Suprapubic skin (tissue), 4 donors: Measurements from ENCODE around the gene ITPRIPL2. TPM values are rescaled to one million over a fixed set of nuclear protein-coding genes. Genes with fewer than 3 reads are reported as not detected.

Experiments
- DNase-seq, 2 donors: peaks; one replicate each; pipeline ENCODE4 v3.0.0-alpha.2; 2019; ENCODE audit warnings: low spot score in 2 of 2
- H3K27ac ChIP-seq: fragments of 200-600 bp; sonication (generic); one replicate; pipeline ENCODE4 v1.5.1; 2019
- H3K27me3 ChIP-seq: fragments of 200-600 bp; sonication (generic); one replicate; pipeline ENCODE4 v1.5.1; 2019
- H3K36me3 ChIP-seq: fragments of 200-600 bp; sonication (generic); one replicate; pipeline ENCODE4 v1.5.1; 2019
- H3K4me1 ChIP-seq: fragments of 200-600 bp; sonication (generic); one replicate; pipeline ENCODE4 v1.5.1; 2019
- H3K4me3 ChIP-seq: fragments of 200-600 bp; sonication (generic); one replicate; pipeline ENCODE4 v1.5.1; 2019; ENCODE audit warnings: mild to moderate bottlenecking
- H3K9me3 ChIP-seq: fragments of 200-600 bp; sonication (generic); one replicate; pipeline ENCODE4 v1.5.1; 2019
- EP300 ChIP-seq: sonication (generic); formaldehyde crosslinking; IDR thresholded peaks from one replicate; pipeline ENCODE4 v1.6.1; 2017; ENCODE audit warnings: antibody characterized with exemption
- POLR2A ChIP-seq, 2 donors: fragments of 450-650 bp; IDR thresholded peaks; one replicate each; pipeline ENCODE4 v1.6.1; 2017; ENCODE audit warnings: antibody characterized with exemption in 2 of 2, mild to moderate bottlenecking in 2 of 2, moderate library complexity in 2 of 2
- POLR2AphosphoS5 ChIP-seq, 3 donors: sonication (generic); formaldehyde crosslinking; IDR thresholded peaks; one replicate each; pipeline ENCODE4 v1.6.1; 2017; ENCODE audit warnings: antibody characterized with exemption in 3 of 3
- WGBS: methylation state at CpG from one replicate; pipeline ENCODE4 v1.1.5; 2018; 5-methylcytosine and 5-hydroxymethylcytosine counted together
- total RNA-seq, 4 donors: library from RNA; depleted of rRNA; stranded (reverse); fragments of >200 nt; gene quantifications; one replicate each; pipeline ENCODE4 v1.1.0, GENCODE V29; 2016
- TF ChIP-seq, protein P1 (sequence below), 2 donors: fragments of 200-600 bp in 1 of 2; fragments of 450-650 bp in 1 of 2; sonication (generic) in 1 of 2; IDR thresholded peaks; one replicate each; pipeline ENCODE4 v1.5.1; 2016 to 2019; ENCODE audit warnings: antibody characterized with exemption in 2 of 2, mild to moderate bottlenecking in 1 of 2, moderate library complexity in 1 of 2

The ITPRIPL2 gene
- total RNA-seq, 4 donors from 2014 or later, result 39.0 to 91.9 (median 69.6) TPM

DNA sequence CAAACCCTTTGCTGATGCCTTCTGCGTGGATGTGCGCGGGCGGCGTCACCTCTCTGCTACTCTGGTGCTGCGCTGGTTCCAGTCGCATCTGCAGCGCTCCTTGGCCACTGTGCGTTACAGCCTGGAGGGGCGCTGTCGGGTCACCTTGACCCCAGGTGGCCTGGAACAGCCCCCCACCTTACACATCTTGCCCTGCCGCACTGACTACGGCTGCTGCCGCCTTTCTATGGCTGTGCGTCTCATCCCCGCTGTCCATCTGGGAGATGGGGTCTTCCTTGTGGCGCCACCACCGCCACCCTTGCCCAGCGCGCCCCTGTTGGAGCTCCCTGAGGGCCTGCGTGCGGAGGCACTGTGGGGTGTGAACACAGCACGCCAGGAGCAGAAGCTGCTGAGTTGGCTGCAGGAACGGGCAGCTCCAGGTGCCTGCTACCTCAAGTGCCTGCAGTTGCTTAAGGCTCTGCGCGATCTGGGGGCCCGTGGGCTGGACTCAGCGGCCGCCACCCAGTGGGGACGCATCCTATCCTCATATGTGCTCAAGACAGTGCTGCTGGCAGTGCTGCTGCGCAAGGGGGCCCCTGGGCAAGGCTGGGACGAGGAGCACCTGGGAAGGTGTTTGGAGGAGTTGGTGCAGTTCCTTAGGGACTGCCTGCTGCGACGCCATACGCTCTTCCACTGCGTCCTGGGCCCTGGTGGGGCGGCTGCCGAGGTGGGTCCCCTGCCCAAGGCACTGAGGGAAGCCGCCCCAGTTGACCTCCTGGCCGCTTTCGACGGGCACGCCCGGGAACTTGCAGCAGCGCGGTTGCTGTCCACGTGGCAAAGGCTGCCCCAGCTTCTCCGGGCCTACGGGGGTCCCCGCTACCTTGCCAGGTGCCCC lies 1.6 kb downstream of the ITPRIPL2 start:
- TF ChIP-seq, protein P1, sequence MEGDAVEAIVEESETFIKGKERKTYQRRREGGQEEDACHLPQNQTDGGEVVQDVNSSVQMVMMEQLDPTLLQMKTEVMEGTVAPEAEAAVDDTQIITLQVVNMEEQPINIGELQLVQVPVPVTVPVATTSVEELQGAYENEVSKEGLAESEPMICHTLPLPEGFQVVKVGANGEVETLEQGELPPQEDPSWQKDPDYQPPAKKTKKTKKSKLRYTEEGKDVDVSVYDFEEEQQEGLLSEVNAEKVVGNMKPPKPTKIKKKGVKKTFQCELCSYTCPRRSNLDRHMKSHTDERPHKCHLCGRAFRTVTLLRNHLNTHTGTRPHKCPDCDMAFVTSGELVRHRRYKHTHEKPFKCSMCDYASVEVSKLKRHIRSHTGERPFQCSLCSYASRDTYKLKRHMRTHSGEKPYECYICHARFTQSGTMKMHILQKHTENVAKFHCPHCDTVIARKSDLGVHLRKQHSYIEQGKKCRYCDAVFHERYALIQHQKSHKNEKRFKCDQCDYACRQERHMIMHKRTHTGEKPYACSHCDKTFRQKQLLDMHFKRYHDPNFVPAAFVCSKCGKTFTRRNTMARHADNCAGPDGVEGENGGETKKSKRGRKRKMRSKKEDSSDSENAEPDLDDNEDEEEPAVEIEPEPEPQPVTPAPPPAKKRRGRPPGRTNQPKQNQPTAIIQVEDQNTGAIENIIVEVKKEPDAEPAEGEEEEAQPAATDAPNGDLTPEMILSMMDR (IDR thresholded peaks at IDR 0.05), result no peak
- TF ChIP-seq EP300, result no peak
- TF ChIP-seq POLR2A (IDR thresholded peaks at IDR 0.05), result no peak
- TF ChIP-seq POLR2AphosphoS5 (IDR thresholded peaks at IDR 0.05), result no peak
- Histone ChIP-seq H3K27me3 (no peaks in the 10 kb centered on the region), H3K9me3 (no peaks in the 10 kb centered on the region), H3K36me3 (no peaks in the 10 kb centered on the region), H3K27ac (peak overlapping the region; percentile 96), H3K4me3 (peak overlapping the region; percentile 65), H3K4me1 (peaks cover 74% of the 10 kb centered on the region)
- 65% methylated on average over 28 of the region's 50 CpGs for WGBS
- peak in 1 of 2 donors; percentile 80 for DNase-seq

GRCh38 chr16:19116711-19117449 lies 3.1 kb downstream of the ITPRIPL2 start:
- Histone ChIP-seq H3K4me3 (peak overlapping the region; percentile 18), H3K36me3 (no peaks in the 10 kb centered on the region), H3K9me3 (no peaks in the 10 kb centered on the region), H3K27me3 (no peaks in the 10 kb centered on the region), H3K4me1 (peaks cover 83% of the 10 kb centered on the region), H3K27ac (peak overlapping the region; percentile 66)
- no peak for DNase-seq
- 26% methylated on average over 6 of the region's 6 CpGs for WGBS
- TF ChIP-seq, protein P1 (IDR thresholded peaks at IDR 0.05), result no peak
- TF ChIP-seq POLR2A (IDR thresholded peaks at IDR 0.05), result no peak
- TF ChIP-seq EP300, result no peak
- TF ChIP-seq POLR2AphosphoS5 (IDR thresholded peaks at IDR 0.05), result no peak

GRCh38 chr16:19118938-19119431 lies 5.2 kb downstream of the ITPRIPL2 start:
- no peaks in the 10 kb centered on the region for H3K36me3 ChIP-seq
- H3K9me3 ChIP-seq, result no peaks in the 10 kb centered on the region
- H3K4me1 ChIP-seq, result peaks cover 86% of the 10 kb centered on the region
- H3K27ac ChIP-seq, result peak overlapping the region; percentile 55
- DNase-seq, result no peak
- H3K27me3 ChIP-seq, result no peaks in the 10 kb centered on the region
- H3K4me3 ChIP-seq, result peak overlapping the region; percentile 31
- TF ChIP-seq, protein P1 (IDR thresholded peaks at IDR 0.05), result no peak
- TF ChIP-seq POLR2A (IDR thresholded peaks at IDR 0.05) (no peak), POLR2AphosphoS5 (IDR thresholded peaks at IDR 0.05) (peak in 1 of 3 donors; percentile 34)
- WGBS, result 25% methylated on average over 6 of the region's 6 CpGs

DNA sequence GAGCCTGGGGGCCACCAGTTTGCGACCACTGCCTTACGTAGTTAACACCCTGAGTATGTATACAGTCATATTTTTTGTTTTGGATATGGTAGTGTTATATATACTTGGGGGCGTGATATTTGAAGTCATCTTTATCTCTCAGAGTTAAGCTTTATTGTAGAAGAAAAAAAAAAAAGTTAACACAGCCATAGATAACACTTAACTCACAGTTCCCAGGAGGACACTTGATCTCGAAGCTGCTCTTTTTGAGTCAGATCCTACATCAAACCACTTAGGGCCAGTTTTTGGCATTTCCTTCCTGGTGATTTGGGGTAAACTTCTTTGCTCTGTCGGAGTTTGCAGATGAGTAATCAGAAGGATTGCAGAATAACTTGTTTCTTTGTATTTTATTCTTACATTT lies 5.8 kb downstream of the ITPRIPL2 start:
- Histone ChIP-seq H3K27me3 (no peaks in the 10 kb centered on the region), H3K4me1 (peaks cover 82% of the 10 kb centered on the region), H3K9me3 (no peaks in the 10 kb centered on the region), H3K36me3 (no peaks in the 10 kb centered on the region), H3K4me3 (peak overlapping the region; percentile 31), H3K27ac (peak overlapping the region; percentile 55)
- no peak for TF ChIP-seq POLR2A (IDR thresholded peaks at IDR 0.05)
- no peak for TF ChIP-seq EP300
- TF ChIP-seq, protein P1 (IDR thresholded peaks at IDR 0.05), result no peak
- no peak for TF ChIP-seq POLR2AphosphoS5 (IDR thresholded peaks at IDR 0.05)
- 39% methylated on average over 5 of the region's 5 CpGs for WGBS
- DNase-seq, result no peak
